LNCaP clone FGC (cell line): ENCODE results near the gene CNN3.

Experiments
- DNase-seq: peaks from one replicate; pipeline ENCODE4 v3.0.0-alpha.2; 2011; ENCODE audit warnings: low read depth
- H3K4me3 ChIP-seq: 2 replicates; pipeline ENCODE4 v1.5.1; 2011; ENCODE audit warnings: mild to moderate bottlenecking, low read depth, low read length, control low read depth
- TF ChIP-seq, protein P1 (sequence below): IDR thresholded peaks from 2 replicates; pipeline ENCODE4 v1.5.1; 2012; ENCODE audit warnings: mild to moderate bottlenecking; ENCODE audit not compliant: control insufficient read depth, insufficient read depth; ENCODE audit errors: extremely low read depth

Gene CNN3

DNA sequence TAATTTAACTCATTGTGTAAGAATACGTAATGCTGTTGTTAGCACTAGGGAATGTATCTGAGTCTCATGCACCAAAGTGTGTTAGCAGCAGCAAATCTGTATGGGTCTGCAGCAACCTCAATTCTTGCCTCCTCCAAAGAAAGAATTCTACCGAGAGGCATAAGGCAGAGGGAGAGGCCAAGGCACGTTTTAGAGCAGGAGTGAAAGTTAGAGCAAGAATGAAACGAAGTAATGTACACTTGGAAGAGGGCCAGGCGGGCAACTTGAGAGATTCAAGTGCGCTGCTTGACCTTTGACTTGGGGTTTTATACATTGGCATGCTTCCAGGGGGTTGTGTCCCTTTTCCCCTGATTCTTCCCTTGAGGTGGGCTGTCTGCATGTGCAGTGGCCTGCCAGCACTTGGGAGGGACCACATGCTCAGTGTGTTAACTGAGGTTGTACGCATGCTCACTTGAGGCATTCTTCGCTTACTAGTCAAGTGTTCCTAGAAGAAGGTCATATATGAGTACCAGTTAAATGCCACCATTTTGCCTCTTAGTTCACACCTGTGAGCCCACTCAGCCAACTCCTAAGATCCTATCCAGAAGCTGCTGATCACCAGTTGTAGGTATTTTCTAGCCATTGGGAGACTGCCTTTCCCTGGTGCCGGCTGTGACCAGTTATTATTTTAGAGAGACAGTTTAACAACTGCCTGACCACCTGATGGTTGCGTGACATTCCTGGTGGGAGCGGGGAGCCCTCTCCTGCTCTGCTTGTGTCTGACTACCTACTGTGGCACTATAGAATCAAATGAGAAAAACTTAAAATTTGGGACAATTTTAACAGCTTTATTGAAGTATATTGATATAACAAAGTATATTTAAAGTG, 2.7 kb upstream of the CNN3 start:
- no peak overlapping the region for H3K4me3 ChIP-seq
- no peak for DNase-seq
- TF ChIP-seq, protein P1, sequence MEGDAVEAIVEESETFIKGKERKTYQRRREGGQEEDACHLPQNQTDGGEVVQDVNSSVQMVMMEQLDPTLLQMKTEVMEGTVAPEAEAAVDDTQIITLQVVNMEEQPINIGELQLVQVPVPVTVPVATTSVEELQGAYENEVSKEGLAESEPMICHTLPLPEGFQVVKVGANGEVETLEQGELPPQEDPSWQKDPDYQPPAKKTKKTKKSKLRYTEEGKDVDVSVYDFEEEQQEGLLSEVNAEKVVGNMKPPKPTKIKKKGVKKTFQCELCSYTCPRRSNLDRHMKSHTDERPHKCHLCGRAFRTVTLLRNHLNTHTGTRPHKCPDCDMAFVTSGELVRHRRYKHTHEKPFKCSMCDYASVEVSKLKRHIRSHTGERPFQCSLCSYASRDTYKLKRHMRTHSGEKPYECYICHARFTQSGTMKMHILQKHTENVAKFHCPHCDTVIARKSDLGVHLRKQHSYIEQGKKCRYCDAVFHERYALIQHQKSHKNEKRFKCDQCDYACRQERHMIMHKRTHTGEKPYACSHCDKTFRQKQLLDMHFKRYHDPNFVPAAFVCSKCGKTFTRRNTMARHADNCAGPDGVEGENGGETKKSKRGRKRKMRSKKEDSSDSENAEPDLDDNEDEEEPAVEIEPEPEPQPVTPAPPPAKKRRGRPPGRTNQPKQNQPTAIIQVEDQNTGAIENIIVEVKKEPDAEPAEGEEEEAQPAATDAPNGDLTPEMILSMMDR, result no peak

DNA sequence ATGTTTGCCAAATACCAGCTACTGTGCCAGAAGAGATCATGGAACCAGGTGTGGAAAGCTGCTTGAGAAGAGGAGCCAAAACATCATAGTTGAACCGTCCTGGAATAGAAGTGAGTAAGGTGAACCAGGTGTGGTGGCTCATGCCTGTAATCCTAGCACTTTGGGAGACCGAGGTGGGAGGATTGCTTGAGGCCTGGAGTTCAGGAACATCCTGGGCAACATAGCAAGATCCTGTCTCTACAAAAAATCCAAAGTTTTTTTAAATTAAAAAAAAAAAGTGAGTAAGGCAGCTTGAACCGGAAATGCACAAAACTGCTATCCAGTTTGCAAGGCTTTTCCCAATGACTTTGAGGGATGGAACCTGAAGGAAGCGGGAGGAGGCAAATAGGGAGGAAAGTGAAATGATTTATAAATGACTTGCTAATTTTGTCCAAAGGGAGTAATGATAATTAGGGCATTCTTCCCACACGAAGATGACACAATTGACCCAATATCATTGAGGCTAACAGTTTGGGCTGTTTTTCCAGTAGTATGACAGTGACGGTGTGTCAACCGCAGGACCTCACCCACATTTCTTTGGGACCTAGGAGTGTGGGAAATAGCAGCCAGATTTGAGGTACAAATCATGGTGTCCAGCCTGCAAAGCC, 1.5 kb upstream of the CNN3 start:
- TF ChIP-seq, protein P1, result no peak
- no peak overlapping the region for H3K4me3 ChIP-seq

DNA sequence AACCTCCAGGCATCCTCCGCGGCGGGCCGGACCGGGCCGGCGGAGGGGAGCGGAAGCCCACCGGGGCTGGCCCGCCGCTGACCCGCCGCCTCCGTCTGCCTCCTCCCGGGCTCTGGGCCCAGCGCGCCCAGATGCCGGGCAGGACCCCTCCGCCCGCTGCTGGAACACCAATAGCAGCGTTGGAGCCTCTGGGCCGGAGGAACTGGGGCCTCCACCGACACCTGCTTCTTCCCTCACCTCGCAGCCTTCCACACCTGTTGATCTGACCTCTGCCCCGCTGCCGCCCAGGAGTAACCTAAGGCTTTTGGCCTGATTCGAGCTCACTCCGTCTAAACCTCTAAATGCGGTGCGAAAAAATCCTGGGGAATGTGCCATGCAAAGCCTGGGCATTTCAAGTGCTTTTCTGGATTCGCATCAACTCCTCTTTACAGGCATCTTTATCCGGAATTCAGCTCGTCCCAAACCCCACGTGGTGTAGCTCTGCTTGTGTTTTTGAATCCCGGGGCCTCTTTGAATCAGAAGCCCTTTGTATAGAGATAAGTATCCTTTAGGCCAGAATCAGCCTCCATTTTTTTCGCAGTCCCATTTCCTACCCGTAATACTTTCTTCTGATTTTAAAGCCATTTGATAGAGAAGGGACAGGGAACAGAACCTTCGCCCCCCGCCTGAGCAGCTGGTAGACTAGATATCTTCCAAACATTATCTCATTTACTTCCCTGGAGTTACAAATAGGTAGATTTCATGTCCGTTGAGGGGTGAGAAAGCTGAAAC, 680 bp upstream of the CNN3 start:
- H3K4me3 ChIP-seq, result no peak overlapping the region
- TF ChIP-seq, protein P1, result no peak
- DNase-seq, result no peak

More for the DNA sequence above, 1.5 kb upstream of the CNN3 start:
- no peak for DNase-seq

DNA sequence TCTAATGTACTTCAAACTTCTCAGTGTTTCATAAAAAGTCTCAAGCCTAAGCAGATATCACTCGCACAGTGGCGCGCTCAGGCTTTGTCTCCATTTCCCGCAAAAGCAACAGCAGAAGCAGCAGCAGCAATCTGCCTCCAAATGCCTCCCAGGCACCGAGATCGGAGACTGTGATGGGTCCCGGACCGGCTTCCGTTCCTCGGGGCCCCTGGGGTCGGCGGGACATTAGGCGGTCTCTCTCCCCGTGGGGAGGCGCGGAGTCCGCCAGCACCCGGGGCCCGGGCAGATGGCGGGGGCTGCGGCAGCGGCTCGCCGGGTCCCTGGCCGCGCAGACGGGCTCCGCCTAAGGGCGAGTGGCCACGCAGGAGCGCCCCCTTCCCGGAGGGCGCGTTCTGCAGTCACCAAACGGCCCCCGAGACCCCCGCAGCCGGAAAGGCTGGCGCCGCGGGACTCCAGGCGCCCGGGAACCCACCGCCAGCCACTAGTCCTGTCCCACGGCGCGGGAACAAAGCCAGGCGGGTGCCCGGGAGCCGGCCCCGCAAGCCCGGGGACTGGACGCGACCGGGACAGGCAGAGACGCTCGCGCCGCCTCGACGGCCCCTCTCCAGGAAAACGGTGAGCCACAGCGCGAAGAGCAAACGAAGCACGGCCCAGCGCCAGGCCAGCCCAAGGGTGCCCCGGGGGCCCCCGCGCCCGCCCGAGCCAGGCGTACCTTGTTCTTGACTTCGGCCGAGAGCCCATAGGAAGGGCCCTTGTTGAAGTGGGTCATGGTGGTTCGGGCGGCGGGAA, 590 bp downstream of the CNN3 start:
- no peak for DNase-seq
- TF ChIP-seq, protein P1, result no peak

DNA sequence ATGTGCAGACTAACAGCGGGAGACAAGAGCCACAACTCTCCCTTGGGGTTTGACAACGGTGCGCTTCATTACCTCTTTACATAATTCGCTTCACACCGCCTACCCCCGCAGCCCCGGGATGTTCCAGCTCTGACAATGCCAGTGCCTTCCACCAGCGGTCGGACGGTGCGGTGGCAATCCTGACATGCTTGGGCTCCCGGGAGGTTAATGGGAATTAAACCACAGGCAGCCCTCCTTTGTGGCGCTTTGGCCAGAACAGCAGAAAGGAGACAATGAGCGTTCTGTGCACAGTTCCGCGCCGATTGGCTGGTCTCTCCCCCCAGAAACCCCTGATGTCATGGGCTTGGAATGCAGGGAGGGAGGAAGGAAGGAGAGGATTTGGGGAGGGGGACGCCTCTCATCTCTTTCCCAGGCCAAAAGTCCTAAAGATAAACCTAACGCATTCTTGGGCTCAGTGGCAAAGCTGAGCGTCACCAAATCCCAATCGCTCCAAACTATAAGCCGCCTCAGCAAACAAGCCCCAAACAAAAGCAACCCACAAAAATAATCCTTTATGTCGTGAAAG, 1.3 kb downstream of the CNN3 start:
- no peak overlapping the region for H3K4me3 ChIP-seq
- DNase-seq, result no peak
- TF ChIP-seq, protein P1, result no peak

More for the DNA sequence above, 590 bp downstream of the CNN3 start:
- H3K4me3 ChIP-seq, result no peak overlapping the region

DNA sequence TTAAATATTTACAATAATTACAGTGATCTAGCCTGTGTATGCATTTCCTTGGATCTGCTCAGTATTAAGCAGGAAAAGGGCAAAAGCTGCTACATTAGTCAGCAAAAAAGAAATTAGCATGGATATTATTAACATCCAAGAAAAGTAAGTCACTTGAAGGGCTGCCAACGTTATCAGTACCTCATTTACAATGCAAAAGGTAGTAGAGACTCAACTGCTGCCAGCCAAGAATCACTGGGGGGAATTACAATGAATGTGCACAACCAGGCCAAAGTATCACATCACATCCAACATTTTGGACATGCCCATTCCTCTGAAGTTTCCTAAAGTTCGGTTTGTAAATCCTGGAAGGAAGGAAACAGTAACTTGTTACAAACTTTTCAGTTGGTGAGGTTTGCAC, 1.9 kb downstream of the CNN3 start:
- H3K4me3 ChIP-seq, result no peak overlapping the region
- no peak for DNase-seq
- TF ChIP-seq, protein P1, result no peak
